RKO (cell line): ENCODE measurements around the gene PEAK1.
A peak's percentile ranks its signal among the peaks of the same experiment; 100 is the strongest.
"Not testable (repeated sequence)": the region's sequence is repeated elsewhere in the genome, so short reads cannot be mapped to it uniquely, and the experiment has no call there.

Source experiments
- DNase-seq: peaks from one replicate; pipeline ENCODE4 v3.0.0-alpha.2; 2016; ENCODE audit warnings: low spot score

PEAK1 gene

DNA sequence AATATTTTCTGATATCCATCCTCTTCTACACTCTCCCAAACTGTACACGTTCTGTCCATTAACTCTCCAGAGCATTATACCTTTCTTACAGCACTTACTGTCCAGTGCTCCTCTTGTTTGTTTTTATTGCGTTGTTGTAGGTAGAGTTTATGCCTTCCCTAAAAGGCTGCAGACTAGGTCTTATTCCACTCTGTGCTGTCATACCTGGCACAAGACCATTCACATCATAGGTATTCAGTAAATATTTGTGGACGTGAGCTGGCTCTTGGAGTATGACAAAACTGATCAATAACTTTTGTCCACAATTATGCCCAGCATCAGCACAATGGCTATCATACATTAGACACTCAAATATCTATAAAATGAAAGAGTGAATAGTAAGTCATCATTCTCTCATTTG is 5.2 kb upstream of the PEAK1 start:
- DNase-seq = no peak

DNA sequence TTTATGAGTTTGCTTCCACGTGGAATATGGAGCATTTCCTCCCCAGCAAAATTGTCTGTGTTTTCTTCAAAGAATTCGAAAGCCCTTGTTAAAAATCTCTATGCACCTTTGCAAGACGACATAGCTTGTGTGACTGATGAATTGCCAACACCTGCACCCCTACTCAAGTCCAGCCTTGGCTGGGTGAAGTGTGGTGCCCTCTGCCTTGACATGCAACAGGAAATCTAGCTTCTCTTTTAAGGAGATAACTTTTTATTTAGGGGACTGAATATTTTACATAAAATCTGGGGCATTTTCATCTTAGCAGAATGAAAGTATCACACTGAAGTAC is 1.4 kb upstream of the PEAK1 start:
- DNase-seq = peak; percentile 62

DNA sequence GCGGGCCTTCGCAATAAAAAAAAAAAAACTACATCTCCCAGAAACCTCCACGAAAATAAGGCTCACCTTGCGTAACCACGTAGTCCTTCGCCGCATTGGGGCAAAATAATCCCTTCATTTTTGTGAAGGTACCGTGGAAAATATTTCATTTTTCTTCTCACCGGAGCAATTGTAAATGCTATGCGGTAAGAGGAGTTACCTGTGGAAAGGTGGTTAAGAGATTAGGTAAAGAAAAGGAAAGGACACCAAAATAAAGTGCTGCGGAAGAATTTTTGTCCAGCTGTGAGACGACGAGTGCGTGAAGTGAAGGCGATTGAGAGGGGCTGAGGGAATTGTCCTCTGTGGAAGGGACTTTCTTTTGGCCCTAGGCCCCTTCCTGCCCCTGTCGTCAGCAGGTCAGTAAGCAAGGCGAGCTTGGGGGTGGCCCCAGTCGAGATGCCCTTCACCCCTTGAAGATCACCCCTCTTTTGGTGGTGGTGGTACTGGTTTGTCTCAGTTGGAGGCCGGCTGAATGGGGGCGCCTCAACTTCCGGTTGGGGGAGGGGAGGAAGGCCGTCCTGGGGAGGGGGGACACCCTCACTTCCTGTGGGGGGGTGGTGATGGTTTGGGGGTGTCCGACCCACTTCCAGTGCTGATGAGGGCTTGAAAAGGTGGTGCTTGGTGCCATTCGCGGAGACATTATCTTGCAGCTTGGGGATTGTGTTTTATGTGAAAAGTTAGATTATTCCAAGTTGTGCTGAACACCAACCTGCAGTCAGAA is 886 bp upstream of the PEAK1 start, which contains the start of gene HMG20A:
TSS of gene HMG20A (plus strand) at position 279 of the 760 bp plus-strand sequence. CDS start 37,520 bp downstream, outside the sequence.
- DNase-seq = peak; percentile 87

DNA sequence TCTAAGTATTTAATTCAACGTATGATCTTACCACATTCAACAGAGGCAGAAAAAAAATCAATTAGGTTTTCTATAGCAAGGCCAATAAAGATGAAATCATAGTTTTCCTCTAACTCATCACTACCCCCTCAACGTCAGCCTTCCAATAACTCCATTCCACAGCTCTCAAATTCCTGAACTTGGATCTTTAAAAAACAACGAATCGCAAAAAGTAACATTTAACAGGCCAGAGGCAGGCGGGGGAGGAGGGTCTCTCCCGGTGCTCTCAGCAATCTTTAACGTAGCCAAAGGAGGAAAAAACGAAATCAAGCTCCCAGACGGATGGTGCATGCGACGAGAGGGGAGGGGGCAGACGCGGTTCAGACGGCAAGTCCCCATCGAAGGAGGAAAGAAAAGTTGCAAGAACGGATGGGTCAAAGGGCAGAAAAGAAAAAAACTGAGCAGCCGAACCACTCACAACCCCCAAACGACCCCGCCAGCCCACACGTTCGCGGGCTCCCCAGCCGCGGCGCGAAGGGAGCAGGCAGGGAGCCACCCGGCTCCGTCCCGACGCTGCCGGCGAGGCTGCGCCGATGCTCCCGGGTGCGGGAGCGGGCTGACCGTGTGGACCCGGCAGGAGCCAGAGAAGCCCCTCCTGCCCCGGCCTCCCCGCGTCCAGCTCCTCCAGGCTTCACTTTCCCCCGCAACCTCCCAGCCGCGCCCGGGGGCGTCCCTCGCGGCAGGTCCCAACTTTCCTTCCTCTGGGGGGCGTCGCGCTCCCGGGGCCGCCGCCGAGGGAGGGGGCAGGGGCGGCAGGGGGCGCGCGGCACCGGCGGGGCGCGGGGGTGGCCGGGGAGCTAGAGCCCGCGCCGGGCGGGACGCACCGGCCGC is 703 bp downstream of the PEAK1 start:
- DNase-seq = peak; percentile 37

DNA sequence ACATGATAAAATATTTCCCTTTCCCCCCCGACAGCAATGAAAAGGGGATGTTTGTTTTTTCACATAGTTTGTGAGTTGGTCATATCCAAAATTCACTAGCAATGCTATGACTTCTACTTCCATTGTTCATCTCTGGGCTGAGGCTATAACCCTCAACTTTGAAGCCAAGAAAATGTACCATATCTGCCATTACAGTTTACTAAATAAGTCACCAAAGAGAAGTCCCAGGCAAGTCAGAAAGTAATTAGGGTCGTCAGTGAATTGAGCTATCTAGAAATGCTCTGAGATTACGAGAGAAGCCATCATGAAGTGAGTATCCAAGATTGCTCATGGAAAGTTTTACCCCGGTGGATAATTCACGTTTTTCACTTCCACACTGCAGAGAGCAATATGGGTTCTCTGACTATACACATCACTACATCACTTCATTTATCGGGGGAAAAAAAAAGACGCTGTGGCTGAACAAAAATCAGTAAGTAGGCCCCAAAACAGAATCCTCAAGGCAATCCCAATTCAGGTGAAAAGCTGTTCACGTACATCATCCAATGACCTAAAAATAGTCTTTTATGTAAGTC is 1.4 kb downstream of the PEAK1 start:
- DNase-seq = peak; percentile 35

DNA sequence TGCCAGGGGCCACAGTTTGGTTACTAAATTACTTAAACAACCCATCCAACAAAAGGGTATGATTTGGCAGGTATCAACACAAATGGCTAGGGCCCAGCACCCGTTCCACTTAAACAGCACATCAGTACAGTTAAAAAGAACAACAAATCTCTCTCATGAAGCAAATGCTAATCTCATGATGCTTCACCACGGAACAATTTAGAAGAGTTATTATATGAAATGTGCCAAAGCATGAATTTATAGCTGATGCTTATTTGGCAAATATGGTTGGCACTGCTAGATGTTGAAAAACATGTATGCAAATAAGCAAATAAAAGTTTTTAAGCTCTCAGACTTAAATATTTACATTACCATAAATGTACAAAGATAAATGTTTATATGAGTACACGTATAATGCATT is 2.3 kb downstream of the PEAK1 start:
- no peak for DNase-seq

DNA sequence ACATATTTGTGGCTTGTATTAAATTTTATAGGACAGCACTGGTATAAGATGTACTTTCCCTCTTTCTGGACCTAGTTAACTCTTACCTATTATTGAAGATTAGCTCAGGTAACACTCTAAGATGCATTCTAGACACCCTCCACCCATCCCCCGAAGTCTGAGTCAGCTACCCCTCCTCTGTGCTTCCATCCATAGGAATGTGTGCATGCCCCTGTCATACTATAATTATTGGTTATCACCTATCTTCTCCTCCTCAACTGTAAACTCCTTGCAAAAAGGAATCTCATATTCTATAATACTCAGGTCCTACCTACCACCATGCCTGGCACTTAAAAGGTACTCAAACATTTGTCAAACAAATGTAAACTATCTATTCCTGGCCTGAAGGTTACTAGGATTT is 3.0 kb downstream of the PEAK1 start:
- no peak for DNase-seq

DNA sequence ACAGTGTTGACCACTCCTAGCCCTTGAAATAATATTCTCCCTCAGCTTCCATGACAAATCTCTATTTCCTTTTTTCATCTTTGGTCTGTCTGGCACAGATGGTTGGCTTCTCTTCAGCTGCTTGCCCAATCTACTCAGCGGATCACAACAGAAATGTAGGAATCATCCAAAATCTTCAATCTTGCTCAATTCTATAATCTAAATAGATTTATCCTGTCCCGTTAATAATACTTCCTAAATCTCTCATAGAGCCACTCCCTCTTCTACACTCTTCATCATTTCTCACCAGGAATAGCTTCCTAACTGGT is 3.8 kb downstream of the PEAK1 start:
- no peak for DNase-seq

DNA sequence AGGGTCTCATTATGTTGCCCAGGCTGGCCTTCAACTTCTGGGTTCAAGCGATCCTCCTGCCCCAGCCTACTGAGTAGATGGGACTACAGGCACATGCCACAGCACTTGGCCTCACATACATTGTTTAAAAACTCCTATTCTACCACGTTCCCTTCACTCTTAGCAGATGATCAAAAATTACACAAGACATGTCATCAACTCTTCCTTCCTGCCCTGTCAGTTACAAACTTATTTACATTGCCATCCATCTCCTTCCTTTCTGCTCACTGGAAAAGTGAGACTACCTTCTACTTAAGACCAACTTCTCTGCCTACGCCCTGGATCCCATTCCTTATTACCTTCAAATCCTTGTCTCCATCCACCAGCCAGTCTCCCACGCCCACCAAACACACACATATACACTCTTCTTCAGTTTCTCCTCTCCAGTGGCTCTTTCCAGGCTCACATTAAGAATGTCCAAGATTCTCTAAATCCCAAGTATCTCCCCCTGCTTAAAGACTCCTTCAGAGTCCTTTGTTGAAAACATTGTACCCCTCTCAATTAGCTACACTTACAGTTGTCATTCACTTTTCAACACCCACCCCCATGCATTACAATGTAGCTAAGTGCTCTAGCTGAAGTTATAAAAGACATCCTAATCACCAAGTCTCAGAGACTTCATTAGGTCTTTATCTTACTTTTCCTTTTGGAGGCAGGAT is 4.3 kb downstream of the PEAK1 start:
- no peak for DNase-seq

DNA sequence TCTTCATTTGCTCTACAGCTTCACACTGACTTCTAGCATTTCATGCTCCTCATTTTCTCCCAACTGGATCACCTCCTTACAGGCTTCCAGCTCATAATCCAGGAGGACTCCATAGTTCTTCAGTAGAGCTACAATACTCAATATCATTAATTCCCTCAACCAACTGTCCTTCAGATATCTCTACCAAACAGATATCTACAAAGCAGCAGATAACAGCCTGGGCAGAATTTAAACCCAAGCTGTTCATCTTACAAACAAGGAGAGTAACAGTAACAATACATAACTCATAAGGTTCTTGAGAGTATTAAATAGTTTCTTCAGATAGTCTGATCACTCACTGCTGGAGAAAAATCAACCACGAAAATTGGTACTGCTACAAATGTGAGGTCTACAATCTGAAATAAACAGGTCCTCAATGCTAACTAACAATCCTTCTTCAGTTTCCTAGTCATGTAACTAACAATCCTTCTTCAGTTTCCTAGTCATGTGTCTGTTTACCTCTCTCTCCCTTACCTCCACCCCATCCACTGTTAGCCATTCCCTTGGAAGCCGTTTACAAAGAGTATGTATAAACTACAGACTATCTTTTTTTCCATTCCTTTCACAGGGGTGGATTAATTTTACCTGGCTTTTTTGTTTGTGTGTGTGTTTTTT is 5.0 kb downstream of the PEAK1 start:
- DNase-seq = no peak

DNA sequence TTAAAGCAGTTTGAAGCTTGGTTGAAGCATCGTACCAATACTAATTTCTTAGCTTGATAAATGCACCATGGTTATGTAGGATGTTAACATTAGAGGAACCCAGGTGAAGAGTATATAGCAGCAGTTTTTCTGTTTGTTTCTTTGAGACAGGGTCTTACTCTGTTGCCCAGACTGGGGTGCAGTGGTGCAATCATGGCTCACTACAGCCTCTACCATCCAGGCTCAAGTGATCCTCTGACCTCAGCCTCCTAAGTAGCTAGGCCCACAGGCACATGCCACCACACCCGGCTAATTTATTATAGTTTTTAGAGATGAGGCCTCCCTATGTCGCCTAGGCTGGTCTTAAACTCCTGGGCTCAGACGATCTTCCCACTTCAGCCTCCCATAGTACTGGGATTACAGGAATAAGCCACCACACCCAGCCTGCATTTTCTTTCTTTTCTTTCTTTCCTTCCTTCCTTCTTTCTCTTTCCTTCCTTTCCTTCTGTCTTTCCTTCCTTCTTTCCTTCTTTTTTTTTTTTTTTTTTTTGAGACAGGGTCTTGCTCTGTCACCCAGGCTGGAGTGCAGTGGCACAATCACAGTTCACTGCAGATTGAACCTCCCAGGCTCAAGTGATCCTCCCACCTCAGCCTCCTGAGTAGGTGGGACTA is 6.1 kb downstream of the PEAK1 start:
- no peak for DNase-seq

DNA sequence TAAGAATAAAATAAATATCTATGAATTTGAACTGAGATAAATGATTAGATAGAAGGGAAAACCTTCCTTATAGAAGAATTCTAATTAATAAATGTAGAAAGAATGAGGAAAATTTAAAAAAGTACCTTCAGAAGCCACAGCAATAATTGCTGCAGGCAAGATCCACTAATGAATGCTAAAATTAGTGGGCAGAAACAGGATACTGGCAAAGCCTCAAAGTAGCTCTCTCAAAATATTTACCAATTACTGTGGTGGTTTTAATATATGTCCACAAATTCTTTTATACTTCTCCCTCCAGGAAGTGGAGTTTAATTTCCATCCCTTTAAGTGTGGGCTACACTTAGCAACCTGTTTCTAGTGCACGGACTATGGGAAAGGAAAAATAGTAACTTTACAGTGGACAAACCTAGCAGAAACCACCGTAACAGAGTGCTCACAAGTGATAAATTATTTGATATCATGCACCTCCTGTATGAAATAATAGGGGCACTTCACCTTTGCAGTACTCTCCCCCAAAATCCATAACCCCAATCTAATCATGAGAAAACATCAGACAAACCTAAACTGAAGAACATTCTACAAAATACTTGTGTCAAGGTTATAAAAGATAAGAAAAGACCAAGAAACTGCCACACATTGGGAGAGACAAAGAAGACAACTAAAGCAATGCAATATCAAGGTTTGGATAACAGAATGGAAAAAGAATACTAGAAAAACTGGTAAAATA is 6.8 kb downstream of the PEAK1 start:
- DNase-seq = no peak

DNA sequence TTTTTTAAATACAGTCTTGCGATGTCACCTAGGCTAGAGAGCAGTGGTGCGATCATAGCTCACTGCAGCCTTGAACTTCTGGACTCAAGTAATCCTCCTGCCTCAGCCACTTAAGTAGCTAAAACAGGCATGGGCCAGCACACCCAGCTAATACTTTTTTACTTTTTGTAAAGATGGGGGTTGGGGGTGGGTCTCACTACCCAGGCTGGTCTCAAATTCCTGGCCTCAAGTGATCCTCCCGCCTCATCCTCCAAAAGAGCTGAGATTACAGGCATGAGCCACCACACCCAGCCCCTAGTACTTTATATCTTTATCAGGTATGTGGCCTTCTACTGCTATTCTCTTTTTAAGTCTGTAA is 8.3 kb downstream of the PEAK1 start:
- no peak for DNase-seq

DNA sequence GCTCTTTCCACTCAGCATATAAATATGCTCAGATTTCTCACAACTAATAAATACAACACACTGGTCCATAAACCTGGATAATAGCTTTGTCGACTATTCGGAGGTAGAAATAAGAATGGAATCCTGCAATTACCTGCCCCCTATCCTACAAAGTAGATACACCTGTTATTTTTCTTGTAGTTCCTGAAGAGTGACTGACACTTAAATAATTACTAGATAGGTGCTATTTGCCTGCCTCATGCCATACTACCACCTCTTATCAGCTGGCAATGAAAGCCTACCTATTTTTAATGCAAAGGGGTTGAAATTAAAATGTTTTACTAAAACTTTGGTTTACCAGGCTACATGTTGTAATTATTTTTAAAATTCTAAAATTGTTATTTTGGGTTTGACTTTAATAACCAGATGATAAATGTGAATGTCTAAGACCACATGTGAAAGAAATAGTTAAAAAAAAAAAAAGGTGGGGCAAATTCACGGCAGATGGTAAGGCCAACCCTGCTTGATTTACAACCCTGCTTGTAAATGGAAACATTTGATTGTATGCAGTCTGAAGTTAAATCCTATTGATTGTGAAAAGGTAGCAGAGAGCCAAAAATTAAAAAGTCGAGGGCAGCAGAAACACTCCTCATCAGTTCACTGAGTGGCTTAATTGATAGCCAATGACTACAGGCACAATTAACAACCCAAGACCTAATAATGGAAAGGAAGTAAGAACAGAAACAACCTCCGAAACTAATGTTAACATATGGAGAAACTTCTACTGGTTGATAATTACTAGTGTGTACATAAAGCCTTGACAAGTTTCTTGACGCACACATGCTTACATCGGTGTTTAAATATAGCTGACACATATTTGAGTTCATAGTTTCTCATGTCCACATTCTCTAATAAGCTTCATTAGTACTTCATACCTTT is 8.9 kb downstream of the PEAK1 start:
- DNase-seq = no peak

DNA sequence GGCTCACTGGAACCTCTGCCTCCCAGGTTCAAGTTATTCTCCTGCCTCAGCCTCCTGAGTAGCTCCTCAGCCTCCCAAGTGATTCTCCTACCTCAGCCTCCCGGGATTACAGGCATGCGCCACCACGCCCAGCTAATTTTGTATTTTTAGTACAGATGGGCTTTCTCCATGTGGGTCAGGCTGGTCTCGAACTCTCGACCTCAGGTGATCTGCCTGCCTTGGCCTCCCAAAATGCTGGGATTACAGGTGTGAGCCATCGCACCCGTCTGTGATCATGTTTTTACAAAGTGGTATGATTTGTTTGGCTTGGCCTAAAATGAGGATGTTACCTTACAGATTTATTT is 9.8 kb downstream of the PEAK1 start:
- not testable (repeated sequence) for DNase-seq

DNA sequence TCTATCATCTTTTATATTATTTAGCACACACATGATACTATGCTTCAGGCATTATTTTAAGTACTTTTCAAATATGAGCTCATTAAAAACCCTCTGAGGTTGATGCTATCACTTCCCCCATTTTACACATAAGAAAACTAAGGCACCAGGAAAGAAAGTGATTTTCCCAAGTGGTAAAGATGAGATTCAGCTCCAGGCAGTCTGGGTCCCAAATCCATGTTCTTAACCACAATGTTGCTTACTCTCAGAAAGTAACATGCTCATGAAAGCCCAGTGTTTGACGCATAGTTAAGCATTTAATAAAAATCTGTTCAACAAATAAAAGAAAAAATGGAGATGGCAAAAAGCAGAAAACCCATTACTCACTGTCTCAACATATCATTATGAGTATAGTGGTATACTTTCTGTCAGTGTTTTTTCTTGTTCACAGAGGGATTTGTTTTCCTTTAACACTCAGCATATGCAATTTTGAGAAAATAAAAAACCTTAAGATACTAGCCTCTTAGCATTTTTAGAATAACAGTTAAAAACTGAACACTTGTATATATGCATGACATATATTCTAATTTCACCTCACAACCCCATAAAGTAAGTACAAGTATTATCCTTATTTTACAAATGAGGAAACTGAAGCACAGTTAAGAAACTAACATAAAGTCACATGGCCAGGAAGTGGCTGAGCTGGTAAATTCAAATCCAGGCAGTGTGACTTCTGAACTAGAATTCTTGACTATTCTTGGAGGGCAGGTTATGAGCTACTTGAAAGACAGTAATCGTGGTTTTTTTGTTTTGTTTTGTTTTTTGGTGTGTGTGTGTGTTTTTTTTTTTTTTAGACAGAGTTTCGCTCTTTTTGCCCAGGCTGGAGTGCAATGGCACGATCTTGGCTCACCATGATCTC is 10.4 kb downstream of the PEAK1 start:
- DNase-seq = no peak

DNA sequence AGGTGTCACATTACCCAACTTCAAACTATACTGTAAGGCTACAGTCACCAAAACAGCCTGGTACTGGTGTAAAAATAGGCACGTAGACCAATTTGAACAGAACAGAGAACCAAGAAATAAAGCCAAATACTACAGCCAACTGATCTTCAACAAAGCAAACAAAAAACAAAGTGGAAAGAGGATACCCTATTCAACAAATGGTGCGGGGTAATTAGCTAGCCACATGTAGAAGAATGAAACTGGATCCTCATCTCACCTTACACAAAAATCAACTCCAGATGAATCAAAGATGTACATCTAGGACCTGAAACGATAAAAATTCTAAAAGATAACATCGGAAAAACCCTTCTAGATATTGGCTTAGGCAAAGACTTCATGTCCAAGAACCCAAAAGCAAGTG is 13.1 kb downstream of the PEAK1 start:
- DNase-seq = no peak

DNA sequence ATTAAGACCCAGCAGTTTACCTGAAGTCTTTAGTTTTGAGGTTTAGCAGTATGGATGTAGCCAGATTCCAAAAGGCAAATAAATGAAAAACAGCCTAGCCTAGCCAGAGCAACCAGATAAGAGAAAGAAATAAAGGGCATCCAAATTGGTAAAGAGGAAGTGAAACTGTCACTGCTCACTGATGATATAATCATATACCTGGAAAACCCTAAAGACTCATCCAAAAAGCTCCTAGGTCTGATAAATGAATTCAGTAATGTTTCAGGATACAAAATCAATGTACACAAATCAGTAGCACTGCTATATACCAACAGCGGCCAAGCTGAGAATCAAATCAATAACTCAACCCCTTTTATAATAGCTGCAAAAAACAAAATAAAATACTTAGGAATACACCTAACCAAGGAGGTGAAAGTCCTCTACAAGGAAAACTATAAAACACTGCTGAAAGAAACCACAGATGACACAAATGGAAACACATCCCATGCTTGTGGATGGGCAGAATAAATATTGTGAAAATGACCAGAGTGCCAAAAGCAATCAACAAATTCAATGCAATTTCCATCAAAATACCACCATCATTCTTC is 13.6 kb downstream of the PEAK1 start:
- DNase-seq = not testable (repeated sequence)
